ENCODE results near the gene CRYBA1.

CRYBA1 gene

DNA sequence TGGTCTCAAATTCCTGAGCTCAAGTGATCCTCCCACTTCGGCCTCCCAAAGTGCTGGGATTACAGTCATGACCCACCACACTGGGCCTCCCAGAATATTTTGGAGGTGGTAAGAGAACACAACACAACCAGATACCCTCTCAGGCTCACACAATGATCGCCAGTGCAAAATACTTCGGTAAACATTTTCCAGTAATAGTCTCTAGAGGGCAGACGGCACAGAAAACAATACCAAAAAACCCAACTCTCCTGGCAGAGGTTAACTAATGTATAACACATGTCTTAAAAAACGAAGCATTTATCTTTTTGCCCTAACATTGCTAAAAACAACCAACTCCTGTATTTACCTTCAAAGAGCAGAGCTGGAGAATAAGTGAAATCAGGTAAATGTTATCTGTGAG lies 36.8 kb downstream of the CRYBA1 start:
- DNase-seq (ENCODE audit: low read depth), result no peak

DNA sequence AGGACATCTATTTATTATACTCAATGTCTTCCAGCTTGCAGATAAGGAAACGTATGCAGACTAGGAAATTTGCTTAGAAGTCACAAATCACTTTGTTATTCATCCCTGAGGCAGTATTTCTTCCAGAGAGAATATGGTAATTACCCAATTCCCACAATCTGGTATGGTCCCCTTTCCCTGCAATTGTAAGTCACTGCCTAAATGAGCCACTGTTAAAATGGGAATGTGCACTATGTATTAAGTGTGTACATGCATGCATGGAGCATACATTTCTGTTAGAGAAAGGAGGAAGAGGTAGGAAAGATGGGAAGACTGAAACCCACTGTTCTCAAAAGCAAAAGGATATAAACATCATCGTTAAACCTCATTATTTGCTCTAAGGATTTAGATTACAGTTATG lies 37.3 kb downstream of the CRYBA1 start:
- no peak for DNase-seq (ENCODE audit: low read depth)

- DNase-seq (ENCODE audit: low read depth), result no peak
Measured at GRCh38 chr17:29289852-29290251, 43.2 kb downstream of the CRYBA1 start.

- no peak for DNase-seq (ENCODE audit: low read depth)
Measured at GRCh38 chr17:29291163-29291752, 44.6 kb downstream of the CRYBA1 start.

DNA sequence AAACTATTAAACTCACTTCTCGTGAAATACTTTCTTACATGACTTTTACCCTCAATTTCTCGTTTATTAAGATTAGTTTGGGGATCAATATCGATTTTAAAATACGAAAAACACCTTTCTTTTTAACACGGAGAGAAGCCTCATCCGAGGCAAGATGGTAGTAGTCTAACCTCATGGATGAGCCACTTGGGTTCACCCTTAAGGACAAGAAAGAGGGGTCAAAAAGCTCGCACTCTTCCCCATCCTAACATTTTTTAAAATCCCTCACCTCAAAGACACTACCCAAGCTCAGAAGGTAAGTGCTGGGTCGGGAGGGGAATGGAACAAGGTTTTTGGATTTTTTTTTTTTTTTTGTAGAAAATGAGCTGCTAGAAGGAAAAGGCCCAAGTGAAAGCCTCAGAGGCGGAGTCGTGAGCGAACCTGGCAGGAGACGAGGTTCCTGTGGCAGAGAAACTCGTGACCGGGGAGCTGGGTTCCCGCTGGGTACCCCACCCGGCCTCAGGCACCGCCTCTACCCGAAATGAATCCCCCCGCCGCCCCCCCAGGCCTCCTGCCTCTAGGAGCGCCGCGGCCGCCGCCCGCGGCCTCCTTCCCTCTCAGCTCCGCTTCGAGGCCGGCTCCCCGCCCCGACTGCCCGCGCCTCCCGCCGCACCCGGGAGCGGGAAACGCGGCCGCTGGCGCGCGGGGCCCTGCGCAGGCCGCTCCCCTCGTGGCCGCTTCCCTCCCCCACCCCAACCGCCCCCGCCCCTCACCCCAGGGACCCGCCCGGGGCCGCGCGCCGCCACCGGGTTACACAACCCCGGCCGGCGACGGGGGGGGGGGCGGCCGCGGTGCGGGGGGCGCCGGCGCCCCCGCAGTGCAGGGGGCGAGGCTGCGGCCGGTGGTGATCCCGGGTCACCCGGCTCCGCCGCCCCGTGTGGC lies 45.7 kb downstream of the CRYBA1 start:
- peak; percentile 39 for DNase-seq (ENCODE audit: low read depth)

DNA sequence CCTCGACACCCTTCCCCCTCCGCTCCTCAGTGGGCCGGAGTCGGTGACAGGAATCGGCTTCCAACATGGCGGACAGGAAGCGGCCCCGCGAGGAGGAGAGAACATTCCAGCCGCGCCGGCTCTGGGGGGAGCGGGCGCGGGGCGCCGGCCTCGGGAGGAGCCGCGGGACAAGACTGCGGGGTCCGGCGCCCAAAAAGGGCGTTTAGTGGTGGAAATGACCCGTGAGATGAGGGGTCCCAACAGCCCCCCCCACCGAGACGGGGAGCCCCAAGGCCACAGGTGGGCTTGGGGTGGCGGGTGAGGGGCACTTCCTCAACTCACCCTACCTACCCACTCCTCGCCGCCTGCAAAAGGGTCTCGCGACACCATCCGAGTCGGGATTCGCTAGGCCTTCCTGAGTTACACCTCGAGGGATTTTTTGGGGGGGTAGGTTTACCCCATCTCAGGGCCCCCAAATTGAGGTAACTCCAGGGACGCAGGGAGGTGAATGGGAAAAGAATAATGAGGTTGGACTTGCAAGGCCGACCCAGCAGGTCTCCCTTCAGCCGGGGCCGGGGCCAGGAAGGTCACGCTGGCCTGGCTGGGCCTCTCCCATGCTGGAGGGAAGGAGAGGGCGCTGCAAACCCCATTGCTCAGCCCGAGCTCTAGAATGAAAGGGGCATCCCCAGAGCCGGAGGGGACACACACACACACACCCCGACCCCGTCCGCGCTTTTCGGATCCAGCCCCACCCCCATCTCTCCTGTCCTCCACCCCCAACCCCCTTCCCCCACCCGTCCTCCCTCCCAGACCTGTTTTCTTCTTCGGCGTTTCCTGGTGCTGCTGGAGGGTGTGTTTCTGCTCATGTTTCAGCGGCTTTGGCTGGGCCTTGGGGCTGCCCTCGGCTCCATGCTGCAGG lies 46.6 kb downstream of the CRYBA1 start:
- DNase-seq (ENCODE audit: low read depth), result peak; percentile 27

DNA sequence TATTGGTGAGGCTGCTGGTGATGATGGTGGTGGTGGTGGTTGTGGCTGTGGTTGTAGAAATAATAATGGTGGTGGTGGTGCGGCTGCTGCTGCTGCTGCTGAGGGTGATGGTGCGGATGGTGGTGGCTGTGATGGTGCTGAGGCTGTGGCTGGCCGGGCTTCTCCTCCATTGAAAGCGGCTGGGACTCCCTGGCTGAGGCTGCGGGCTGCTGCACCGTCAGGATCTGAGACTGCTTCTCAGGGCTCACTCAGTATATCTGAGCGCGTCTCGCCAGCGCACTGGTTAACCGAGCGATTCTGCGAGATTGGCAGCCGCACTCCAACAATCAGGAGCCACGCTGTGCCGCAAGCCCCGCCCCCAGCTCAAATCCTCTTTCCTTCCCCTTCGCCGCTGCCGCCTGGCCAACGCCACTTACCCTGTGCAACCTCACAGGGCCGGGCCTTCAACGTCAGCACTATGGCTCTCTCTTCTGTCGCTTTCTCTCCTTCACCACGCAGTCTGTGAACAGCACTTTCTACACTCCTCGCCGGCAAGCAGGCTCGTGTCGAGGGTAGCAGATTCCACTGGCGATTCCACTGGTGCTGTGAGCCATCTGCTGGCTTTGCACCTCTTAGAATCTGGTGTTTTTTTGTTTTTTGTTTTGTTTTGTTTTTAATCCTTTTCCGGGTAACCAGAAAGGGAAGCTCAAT lies 47.4 kb downstream of the CRYBA1 start, which contains the start of gene NUFIP2:
Gene NUFIP2 (minus strand): TSS at position 259 of the 690 bp plus-strand sequence. CDS start 89 bp downstream, at position 170.
- DNase-seq (ENCODE audit: low read depth), result peak; percentile 97

GRCh38 chr17:29294580-29294900 lies 47.9 kb downstream of the CRYBA1 start:
- no peak for DNase-seq (ENCODE audit: low read depth)

- DNase-seq (ENCODE audit: low read depth), result no peak
Measured at GRCh38 chr17:29295420-29295819, 48.8 kb downstream of the CRYBA1 start.

DNA sequence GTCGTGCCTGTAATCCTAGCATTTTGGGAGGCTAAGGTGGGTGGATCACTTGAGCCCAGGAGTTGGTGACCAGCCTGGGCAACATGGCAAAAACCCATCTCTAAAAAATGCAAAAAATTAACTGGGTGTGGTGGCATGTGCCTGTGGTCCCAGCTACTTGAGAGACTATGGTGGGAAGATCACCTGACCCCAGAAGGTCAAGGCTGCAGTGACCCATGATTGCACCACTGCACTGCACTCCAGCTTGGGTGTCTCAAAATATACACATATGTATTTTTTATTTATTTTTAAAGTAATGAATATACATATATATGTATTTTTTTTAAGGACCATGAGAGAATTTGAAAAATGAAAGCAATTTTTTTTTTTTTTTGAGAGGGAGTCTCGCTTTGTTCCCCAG lies 52.4 kb downstream of the CRYBA1 start:
- DNase-seq (ENCODE audit: low read depth), result no peak

GRCh38 chr17:29303386-29303785 lies 56.7 kb downstream of the CRYBA1 start:
- DNase-seq (ENCODE audit: low read depth), result no peak

Data from stimulated activated CD8-positive, alpha-beta memory T cell treated with anti-CD3 and anti-CD28 coated beads, Interleukin-12 subunit alpha, Interleukin-12 subunit beta, amount 100 ng/mL, for 1 hour (primary cell).